COR-L47 (cell line): ENCODE results near the gene PARD3.
"Not testable (repeated sequence)": the region's sequence is repeated elsewhere in the genome, so short reads cannot be mapped to it uniquely, and the experiment has no call there.

Experiments used
- DNase-seq: peaks from one replicate; lab custom pipeline; 2025; lab: John Stamatoyannopoulos, UW

The PARD3 gene

GRCh38 chr10:34648919-34649318 is 166.2 kb downstream of the PARD3 start:
- DNase-seq, result no peak

DNA sequence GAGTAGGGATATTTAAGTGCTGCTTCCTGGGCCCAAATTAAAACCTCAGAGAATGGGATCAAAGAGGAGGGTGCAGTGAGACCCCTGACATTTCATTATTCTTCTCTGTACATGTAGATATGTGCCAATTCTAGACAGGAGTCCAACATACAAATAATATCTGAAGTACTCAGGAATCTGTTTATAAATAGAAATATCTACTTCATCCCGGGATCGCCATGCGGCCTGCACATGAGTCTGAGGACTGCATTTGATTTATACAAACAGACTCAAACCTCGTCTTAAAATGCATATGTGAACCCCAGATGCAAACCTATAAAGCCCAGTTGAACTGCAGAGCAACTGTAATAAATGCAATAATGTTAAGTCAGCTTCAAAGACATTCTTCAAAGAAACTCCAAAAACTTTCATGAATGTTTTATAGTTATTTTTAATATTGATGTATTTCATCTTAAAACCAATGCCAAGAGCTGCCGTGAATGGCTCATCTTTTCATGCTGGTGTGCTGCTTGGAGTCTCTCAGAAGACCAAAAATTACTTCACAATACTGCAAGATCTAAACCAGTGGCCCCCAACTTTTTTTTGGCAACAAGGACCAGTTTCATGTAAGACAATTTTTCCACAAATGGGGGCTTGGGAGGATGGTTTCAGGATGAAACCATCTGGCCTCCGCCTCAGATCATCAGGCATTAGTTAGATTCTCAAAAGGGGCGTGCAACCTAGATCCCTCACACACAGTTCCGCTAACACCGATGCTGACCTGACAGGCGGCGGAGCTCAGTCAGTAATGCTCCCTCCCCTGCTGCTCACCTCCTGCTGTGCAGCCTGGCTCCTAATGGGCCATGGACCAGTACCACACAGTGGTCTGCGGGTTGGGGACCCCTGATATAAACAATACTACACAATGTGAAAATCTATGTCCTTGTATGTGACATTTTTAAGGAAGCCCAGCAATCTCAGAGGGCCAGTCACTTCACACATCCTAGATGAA is 166.9 kb downstream of the PARD3 start:
- DNase-seq, result no peak

- DNase-seq, result no peak
These were observed 167.9 kb downstream of the PARD3 start for GRCh38 chr10:34647160-34647559.

DNA sequence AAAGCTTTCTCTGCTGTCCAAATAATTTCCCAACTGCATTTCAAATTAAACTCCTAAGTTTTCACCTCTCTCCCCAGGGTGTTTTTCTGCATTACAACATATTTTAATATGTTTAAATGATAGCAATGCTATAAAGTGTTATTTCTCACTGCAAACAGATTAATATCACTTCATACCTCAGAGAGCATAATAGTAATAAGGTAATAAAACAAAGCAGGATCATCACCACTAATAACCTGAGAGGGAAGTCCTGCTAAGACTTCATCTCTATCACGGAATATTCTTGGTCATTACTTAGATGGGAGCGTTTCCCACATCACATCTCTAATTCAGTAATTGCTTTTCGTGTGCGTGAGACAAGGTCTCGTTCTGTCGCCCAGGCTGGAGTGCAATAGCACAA is 168.8 kb downstream of the PARD3 start:
- DNase-seq, result no peak

DNA sequence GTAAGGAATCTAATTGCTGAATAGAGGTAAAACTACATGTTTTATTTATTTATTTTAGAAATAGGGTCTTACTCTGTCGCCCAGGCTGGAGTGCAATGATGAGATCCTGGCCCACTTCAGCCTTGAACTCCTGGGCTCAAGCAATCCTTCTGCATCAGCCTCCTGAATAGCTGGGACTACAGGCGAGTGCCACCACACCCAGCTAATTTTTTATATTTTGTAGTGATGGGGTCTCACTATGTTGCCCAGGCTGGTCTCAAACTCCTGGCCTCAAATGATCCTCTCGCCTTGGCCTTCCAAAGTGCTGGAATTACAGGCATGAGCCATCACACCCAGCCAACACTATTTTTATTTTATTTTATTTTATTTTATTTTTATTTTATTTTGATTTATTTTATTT is 170.3 kb downstream of the PARD3 start:
- not testable (repeated sequence) for DNase-seq

DNA sequence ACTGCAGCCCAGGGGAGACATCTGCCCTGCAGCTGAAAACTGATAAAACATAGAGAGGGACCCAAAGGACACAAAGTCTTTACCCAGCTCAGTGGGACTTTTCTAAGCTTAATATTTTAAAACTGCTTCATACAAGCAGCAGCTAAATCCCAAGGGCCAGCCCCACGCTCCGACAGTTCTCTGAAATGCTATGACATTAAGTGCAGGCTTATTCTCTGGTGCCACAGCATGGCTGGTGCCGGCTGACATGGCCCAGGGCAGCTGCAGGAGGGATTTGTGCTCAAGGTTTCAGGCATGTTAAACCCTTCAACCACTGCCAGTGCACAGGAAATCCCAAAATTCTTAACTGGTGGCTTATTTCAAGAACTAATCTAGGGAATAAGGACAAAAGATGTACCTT is 170.9 kb downstream of the PARD3 start:
- DNase-seq, result no peak

GRCh38 chr10:34643620-34644019 is 171.5 kb downstream of the PARD3 start:
- DNase-seq, result no peak

DNA sequence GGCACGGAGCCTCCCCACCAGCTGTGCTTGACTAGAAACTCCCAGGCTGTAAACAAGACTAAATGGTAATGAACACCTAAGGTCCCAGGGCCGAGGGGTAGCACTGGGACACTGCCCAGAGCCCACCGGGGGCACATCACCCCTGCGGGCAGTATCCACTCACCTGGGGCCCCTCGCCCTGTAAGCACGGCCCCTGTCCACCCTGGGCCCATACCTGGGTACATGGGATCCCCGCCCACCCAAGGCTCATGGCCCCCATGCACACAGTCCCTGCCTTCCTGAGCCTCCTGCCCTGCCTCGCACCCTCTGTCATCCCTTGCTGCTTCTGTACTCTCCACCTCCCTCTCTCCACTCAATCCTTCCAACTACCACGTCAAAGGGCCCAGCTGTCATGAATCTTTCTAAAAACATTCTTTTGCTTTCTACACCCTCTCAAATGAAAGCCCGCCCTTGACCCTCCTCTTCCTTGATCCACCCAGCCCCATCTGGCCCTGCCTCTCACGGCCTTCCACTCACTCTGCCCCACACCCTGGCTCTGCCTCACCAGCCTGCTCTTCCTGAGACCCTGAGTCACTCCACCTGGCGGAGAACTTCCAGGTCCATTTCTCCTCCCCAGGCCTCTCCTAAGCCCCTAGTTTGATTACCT is 173.1 kb downstream of the PARD3 start:
- no peak for DNase-seq

GRCh38 chr10:34641147-34641912 is 173.8 kb downstream of the PARD3 start:
- no peak for DNase-seq

- peak; percentile 35 for DNase-seq
These were observed 176.6 kb downstream of the PARD3 start for GRCh38 chr10:34638406-34639054.

- peak; percentile 45 for DNase-seq
These were observed 177.6 kb downstream of the PARD3 start for GRCh38 chr10:34637418-34637911.

- no peak for DNase-seq
These were observed 180.0 kb downstream of the PARD3 start for GRCh38 chr10:34635111-34635510.

GRCh38 chr10:34633374-34633773 is 181.7 kb downstream of the PARD3 start:
- no peak for DNase-seq

DNA sequence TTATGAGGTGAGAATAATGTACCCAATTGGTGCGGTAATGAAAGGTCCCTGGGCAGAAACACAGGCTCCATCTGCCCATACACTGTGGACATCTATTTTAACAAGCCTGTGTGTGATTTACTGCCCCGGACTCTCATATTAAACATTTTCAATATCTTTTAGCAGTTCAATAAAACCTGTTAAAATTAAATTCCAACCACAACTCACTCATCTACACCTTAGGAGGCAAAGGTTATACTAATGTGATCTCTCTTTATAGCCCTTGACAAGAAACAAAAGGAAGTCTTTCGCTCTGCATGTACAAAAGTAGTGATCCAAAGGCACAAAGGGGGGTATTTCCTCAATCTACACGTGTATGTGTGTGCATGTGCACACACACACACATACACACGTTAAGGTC is 186.0 kb downstream of the PARD3 start:
- DNase-seq, result no peak

DNA sequence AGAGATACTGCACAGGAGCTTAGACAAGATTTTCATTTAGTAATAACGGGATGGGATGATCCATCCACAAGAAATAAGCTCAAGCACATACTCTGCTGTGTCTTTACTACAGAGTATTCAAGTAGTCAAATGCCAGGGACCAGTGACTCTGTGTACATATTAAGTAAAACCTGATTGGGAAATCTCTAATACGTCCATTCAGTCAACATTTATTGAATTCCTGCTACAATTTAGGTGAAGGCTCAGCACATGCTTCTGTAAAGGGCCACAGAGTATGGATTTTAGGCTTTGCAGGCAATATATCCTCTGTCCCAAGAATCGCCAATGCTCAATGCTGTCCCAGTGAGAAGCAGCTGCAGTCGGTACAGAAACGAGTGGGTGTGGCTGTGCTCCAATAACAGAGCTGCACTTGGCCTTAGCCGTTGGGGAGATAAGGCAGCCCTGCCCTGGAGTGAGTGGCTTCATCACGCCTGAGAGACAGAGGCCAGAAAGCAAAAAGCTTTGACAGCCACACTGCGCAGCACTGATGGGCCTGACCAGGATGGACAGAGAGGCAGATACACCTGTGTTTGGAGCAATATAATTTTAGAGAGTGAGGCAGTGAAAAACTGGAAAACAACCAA is 186.8 kb downstream of the PARD3 start:
- DNase-seq, result no peak

DNA sequence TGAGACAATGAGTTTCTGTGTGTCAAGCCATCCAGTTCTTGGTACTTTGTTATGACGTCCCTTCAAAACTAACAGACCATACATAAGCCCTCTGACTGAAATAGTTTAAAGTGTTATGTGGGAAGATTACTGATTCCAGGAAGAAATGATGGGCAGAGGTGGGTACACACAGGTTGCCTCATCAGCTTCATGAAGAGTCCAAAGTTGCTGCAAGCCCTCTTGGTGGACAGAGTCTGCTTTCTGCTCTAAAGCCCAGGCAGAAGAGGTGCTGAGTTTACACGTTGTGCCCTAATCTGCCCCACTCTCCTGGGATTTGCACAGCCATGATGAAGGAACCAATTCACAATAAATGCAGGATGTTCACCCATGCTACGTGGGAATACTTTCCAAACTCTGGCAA is 187.4 kb downstream of the PARD3 start:
- no peak for DNase-seq

GRCh38 chr10:34627331-34627730 is 187.8 kb downstream of the PARD3 start:
- DNase-seq, result no peak

GRCh38 chr10:34626158-34626880 is 188.8 kb downstream of the PARD3 start:
- no peak for DNase-seq

- DNase-seq, result no peak
These were observed 190.6 kb downstream of the PARD3 start for GRCh38 chr10:34624323-34625153.

GRCh38 chr10:34622945-34623344 is 192.2 kb downstream of the PARD3 start:
- DNase-seq, result no peak
